Activated CD4-positive, alpha-beta T cell treated with anti-CD3 and anti-CD28 coated beads, Interleukin-2, amount 50 U/mL, for 4 hours (primary cell): ENCODE results near the gene ANKH.

Experiments used
- DNase-seq, 2 experiments: peaks; one replicate each; pipeline ENCODE4 v3.0.0-alpha.2; 2020

Gene ANKH

DNA sequence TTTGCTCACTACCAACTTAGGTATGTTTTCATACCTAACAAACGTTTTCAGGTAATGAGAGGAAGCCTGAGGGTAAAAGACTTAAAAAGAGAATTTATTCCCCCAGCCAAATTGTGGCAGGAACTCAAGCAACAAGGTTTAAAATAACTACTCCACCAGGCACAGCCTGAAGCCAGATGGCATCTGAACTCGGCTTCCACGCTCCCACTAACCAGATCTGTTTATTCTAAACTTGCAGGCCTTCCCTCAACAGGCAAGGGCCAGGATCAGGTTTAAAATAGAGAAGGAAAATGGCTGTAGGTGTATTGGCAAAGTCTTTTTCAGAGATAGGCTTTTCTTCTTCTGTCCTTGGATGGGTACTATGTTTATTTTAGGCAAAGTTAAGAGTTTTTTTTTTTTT, 117.6 kb downstream of the ANKH start:
- no peak for DNase-seq

GRCh38 chr5:14753292-14753691, 118.3 kb downstream of the ANKH start:
- DNase-seq, result no peak

DNA sequence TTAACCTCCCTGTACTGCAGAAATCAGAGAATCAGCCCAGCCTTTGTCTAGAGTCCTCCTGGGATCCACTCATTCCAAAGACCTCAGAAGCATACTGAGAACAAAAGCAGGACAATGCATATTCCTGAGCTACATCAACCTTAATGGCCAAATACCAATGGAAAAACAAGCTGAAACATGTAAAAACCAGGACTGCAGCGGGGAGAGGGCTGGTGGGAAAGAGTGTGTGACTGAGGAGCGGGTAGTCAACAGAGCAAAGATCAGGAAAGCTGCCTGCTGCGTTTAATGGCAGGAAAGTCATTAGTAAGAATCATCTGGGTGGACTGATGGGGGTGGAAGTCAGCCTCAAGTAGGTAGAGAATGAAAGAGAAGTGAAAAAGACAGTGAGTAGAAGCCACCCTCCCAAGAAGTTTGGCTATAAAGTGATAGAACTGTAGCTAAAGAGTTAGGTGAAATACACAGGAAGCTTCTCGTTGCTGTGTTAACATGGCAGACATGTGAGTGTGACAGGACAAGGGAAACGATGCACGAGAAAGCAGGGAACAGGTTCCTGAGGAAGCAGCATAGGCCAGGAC, 119.0 kb downstream of the ANKH start:
- no peak for DNase-seq

DNA sequence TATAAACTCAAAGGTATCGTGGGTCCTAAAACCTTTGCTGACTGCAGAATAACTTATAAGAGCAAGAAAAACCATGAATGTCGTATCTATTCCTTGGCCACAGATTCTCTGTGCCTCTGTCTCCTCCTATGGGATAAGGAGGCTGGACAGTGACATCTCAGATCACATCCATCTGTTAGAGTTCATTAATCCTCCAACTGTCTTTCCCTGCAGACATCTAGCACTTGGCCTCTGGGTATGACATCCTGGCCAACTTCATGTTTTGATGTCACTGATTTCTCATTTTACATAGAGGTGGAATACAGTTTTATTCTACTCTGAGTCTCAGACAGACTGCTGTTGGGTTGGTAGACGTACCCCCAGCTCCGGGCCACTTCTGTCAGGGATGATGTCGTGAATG, 120.9 kb downstream of the ANKH start:
- DNase-seq, result no peak

- DNase-seq, result no peak
Observed at GRCh38 chr5:14749579-14750101, 121.9 kb downstream of the ANKH start.

- no peak for DNase-seq
Observed at GRCh38 chr5:14748180-14748900, 123.2 kb downstream of the ANKH start.

- no peak for DNase-seq
Observed at GRCh38 chr5:14745753-14746152, 125.8 kb downstream of the ANKH start.

GRCh38 chr5:14745188-14745563, 126.4 kb downstream of the ANKH start:
- no peak for DNase-seq

GRCh38 chr5:14744296-14745187, 127.0 kb downstream of the ANKH start:
- DNase-seq, result no peak

DNA sequence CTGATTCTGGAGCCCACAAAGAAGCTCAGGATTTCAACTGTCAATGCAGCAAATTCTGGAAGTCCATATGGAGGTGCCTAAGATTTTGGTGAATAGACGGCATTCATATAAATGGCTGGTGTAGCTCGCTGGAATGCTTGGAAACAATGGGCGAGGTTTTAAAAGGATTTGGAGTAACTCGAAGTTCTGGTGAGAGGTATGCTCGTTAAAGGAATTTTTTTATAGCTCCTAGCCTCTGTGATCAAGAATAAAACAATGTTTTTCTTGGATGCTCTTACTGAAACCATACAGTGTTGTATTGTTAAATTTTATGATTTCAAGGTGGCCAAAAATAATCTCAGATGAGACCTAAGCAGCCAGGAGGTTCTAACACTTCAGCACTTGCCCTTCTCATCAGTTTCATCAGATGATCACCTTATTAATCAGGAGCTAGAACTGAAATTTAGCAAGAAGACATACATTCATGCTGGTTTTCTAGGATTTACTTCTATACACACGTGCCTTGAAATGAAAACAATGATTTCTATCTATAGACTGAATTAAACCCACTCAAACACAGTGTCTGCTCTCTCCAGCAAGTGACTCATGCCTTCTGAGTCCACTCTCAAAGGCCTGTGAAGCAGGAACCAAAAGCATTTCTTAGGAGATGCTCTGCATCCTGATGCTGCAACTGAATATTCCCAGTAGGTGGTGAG, 127.8 kb downstream of the ANKH start:
- no peak for DNase-seq

- DNase-seq, result no peak
Observed at GRCh38 chr5:14742498-14742897, 129.1 kb downstream of the ANKH start.

- DNase-seq, result no peak
Observed at GRCh38 chr5:14741801-14742440, 129.7 kb downstream of the ANKH start.

- no peak for DNase-seq
Observed at GRCh38 chr5:14741131-14741530, 130.4 kb downstream of the ANKH start.

DNA sequence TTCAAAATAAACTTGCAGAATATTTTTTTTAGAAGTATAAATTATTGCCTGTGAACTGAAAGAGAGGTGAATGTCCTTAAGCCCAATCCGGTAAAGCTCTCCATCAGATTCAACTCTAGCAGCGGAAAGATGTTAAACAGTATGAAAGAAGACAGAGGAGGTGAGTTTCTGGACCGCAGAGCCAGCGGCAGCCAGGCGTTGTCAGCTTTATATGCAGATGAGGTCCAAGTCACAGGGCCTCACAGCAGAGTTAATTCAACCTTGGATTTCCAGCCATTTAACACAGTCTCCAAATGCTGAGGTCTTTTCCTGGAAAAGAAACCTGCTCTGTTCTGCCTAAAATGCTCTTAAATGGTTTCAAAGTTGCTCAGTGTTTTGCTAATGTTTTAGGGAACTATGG, 131.6 kb downstream of the ANKH start:
- no peak for DNase-seq

GRCh38 chr5:14739538-14739937, 132.0 kb downstream of the ANKH start:
- DNase-seq, result no peak

GRCh38 chr5:14738050-14738449, 133.5 kb downstream of the ANKH start:
- no peak for DNase-seq

DNA sequence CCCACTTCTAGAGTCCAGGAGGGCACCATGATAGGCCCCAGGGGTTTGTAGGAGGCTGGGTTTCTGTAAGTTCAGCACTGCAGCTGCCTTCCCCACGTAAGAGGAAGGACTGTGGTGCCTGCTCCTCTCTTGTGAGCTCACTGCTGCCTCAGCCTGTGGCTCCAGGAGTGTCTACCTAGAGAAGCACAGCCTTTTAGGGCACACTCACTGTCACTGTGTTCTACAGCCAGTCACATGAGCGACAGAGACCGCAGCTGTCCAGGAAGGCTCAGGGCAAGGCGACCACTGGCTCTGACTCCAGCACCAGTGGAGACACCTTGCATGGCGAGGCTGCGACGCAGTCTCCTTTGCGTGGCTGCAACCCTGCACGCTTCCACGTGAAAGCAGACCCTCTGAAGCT, 134.3 kb downstream of the ANKH start:
- DNase-seq, result no peak

DNA sequence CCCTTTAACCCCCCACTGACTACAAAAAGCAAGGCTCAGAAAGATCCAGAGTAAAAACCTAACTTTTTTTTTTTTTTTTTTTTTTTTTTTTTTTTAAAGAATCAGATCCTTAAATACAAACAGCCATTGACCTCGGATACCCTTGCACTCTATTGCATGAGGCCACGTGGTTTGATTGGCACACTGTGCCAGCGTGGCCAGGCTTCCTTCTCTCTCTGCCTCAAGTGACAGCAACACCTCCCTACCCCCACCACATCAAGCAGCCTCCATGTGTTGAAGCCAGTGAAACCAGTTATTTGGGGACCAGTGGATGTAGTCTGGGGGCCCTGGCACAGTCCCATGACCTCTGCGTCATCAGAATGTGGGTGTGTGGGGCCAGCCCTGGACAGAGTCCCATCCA, 135.6 kb downstream of the ANKH start:
- no peak for DNase-seq

- no peak for DNase-seq
Observed at GRCh38 chr5:14734396-14734795, 137.2 kb downstream of the ANKH start.

GRCh38 chr5:14733661-14734060, 137.9 kb downstream of the ANKH start:
- no peak for DNase-seq

DNA sequence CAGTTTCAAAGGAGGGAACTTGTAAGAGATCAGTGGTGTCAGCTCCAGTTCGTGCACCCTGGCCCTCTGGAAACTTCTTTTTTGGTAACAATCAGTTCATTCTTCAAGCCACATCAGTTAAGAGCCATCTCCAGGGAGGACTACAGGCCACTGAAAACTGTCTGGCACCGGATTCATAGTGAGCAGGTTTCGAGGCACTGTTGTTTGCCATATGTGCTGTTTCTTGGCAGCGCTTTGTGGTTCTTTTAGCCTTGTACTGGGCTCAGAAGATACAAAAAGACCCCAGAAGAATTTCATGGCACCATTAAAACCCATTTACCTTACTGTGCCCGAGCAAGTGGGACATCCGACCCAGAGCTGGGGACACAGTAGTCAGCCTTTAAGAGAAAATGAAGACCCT, 138.6 kb downstream of the ANKH start:
- DNase-seq, result no peak

DNA sequence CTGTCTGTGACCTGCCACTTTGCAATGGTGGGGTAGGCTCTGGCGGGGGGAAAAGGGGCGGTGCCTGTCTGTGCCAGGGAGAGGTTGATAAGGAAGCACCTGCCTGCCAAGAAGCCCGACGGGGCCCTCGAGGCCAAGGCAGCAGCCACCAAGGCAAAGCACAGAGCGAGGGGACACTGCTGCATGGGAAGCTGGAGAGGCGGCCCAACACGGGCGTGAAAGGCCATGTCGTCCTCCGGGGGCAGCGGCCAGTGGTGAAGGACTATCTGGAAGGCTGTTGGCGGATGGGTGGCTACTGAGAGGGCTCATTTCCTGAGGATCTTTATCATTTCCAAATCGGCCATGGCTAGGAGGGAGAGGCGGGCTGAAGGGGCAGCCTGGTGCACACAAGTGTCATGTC, 140.7 kb downstream of the ANKH start:
- DNase-seq, result no peak

DNA sequence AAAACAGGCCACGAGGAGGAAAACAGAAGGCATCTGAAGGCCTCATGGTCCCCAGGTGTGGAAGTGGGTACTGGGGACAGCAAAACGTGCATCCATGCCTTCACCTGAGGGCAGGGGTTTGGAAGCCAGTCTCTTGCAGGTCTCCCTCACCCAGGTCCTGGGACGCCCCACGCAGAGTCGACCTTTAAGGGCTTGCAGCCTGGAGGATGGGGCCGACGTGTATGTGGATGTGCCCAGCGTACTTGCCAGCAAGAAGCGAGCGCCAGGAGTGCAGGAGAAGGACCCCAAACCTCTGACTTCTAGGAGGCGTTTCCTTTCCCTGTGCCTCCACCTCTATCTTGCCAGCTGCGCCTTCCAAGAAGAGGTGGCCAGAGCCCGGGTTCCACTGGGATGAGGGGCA, 141.1 kb downstream of the ANKH start:
- no peak for DNase-seq
